SJSA1 (cell line): Measurements from ENCODE around the gene SLC25A21. TPM values are rescaled to one million over a fixed set of nuclear protein-coding genes. Genes with fewer than 3 reads are reported as not detected.
"Not testable (repeated sequence)": the region's sequence is repeated elsewhere in the genome, so short reads cannot be mapped to it uniquely, and the experiment has no call there.

Experiments used
- DNase-seq, 2 experiments: peaks; one replicate each; pipeline ENCODE4 v3.0.0-alpha.2; 2015 to 2020; ENCODE audit warnings: low spot score in 2 of 2, low read depth in 1 of 2
- H3K27ac ChIP-seq: fragments of 250-450 bp; sonication (Bioruptor Pico); 2 replicates; pipeline ENCODE4 v1.5.1; 2020; ENCODE audit warnings: mild to moderate bottlenecking, moderate library complexity
- H3K27me3 ChIP-seq: fragments of 250-450 bp; sonication (Bioruptor Pico); replicated peaks from 2 replicates; pipeline ENCODE4 v1.5.1; 2020; ENCODE audit warnings: mild to moderate bottlenecking, moderate library complexity
- H3K36me3 ChIP-seq: fragments of 250-450 bp; sonication (Bioruptor Pico); 2 replicates; pipeline ENCODE4 v1.5.1; 2020; ENCODE audit warnings: mild to moderate bottlenecking
- H3K4me1 ChIP-seq: fragments of 250-450 bp; sonication (Bioruptor Pico); replicated peaks from 2 replicates; pipeline ENCODE4 v1.6.1; 2021; ENCODE audit warnings: mild to moderate bottlenecking
- H3K4me3 ChIP-seq: fragments of 250-450 bp; sonication (Bioruptor Pico); 2 replicates; pipeline ENCODE4 v1.5.1; 2020; ENCODE audit warnings: mild to moderate bottlenecking
- H3K9me3 ChIP-seq: fragments of 250-450 bp; sonication (Bioruptor Pico); replicated peaks from 2 replicates; pipeline ENCODE4 v1.5.1; 2020; ENCODE audit warnings: mild to moderate bottlenecking
- total RNA-seq: library from RNA; depleted of rRNA; stranded (reverse); fragments of >200 nt; shearing (Covaris generic); gene quantifications from 2 replicates; pipeline ENCODE4 v1.2.3, GENCODE V29; 2014

The SLC25A21 gene
- total RNA-seq, 1 experiment from 2014 or later: 2.6 TPM

- no peak for DNase-seq
- H3K9me3 ChIP-seq: no peaks in the 10 kb centered on the region
- no peaks in the 10 kb centered on the region for H3K27me3 ChIP-seq
- H3K4me3 ChIP-seq: no peak overlapping the region
- no peak overlapping the region for H3K27ac ChIP-seq
- no peaks in the 10 kb centered on the region for H3K36me3 ChIP-seq
- H3K4me1 ChIP-seq: no peaks in the 10 kb centered on the region
Observed at GRCh38 chr14:36931791-36932190, 240.6 kb downstream of the SLC25A21 start.

- DNase-seq: no peak
- Histone ChIP-seq H3K36me3 (no peaks in the 10 kb centered on the region), H3K4me3 (no peak overlapping the region), H3K4me1 (no peaks in the 10 kb centered on the region), H3K27me3 (no peaks in the 10 kb centered on the region), H3K9me3 (no peaks in the 10 kb centered on the region), H3K27ac (no peak overlapping the region)
Observed at GRCh38 chr14:36928432-36928831, 244.0 kb downstream of the SLC25A21 start.

GRCh38 chr14:36925094-36925493, 247.3 kb downstream of the SLC25A21 start:
- no peaks in the 10 kb centered on the region for H3K9me3 ChIP-seq
- H3K27ac ChIP-seq: no peak overlapping the region
- H3K36me3 ChIP-seq: no peaks in the 10 kb centered on the region
- no peaks in the 10 kb centered on the region for H3K4me1 ChIP-seq
- no peak for DNase-seq
- H3K4me3 ChIP-seq: no peak overlapping the region
- H3K27me3 ChIP-seq: no peaks in the 10 kb centered on the region

GRCh38 chr14:36916668-36917067, 255.7 kb downstream of the SLC25A21 start:
- Histone ChIP-seq H3K36me3 (no peaks in the 10 kb centered on the region), H3K4me3 (no peak overlapping the region), H3K4me1 (no peaks in the 10 kb centered on the region), H3K27me3 (no peaks in the 10 kb centered on the region), H3K9me3 (no peaks in the 10 kb centered on the region), H3K27ac (no peak overlapping the region)
- no peak for DNase-seq

GRCh38 chr14:36915081-36915480, 257.3 kb downstream of the SLC25A21 start:
- H3K4me3 ChIP-seq: no peak overlapping the region
- no peak overlapping the region for H3K27ac ChIP-seq
- no peak for DNase-seq
- H3K27me3 ChIP-seq: no peaks in the 10 kb centered on the region
- H3K9me3 ChIP-seq: no peaks in the 10 kb centered on the region
- H3K4me1 ChIP-seq: no peaks in the 10 kb centered on the region
- H3K36me3 ChIP-seq: no peaks in the 10 kb centered on the region

- Histone ChIP-seq H3K27me3 (no peaks in the 10 kb centered on the region), H3K27ac (no peak overlapping the region), H3K36me3 (no peaks in the 10 kb centered on the region), H3K4me1 (no peaks in the 10 kb centered on the region), H3K9me3 (no peaks in the 10 kb centered on the region), H3K4me3 (no peak overlapping the region)
- DNase-seq: no peak
Observed at GRCh38 chr14:36910578-36910977, 261.8 kb downstream of the SLC25A21 start.

- H3K4me1 ChIP-seq: no peaks in the 10 kb centered on the region
- no peak overlapping the region for H3K27ac ChIP-seq
- H3K4me3 ChIP-seq: no peak overlapping the region
- no peaks in the 10 kb centered on the region for H3K36me3 ChIP-seq
- H3K27me3 ChIP-seq: no peaks in the 10 kb centered on the region
- no peak for DNase-seq
- H3K9me3 ChIP-seq: no peaks in the 10 kb centered on the region
Observed at GRCh38 chr14:36905272-36905888, 267.0 kb downstream of the SLC25A21 start.

GRCh38 chr14:36901861-36902260, 270.5 kb downstream of the SLC25A21 start:
- Histone ChIP-seq H3K9me3 (no peaks in the 10 kb centered on the region), H3K27ac (no peak overlapping the region), H3K4me3 (no peak overlapping the region), H3K36me3 (no peaks in the 10 kb centered on the region), H3K4me1 (no peaks in the 10 kb centered on the region), H3K27me3 (no peaks in the 10 kb centered on the region)
- DNase-seq: no peak

GRCh38 chr14:36900846-36901245, 271.6 kb downstream of the SLC25A21 start:
- no peaks in the 10 kb centered on the region for H3K27me3 ChIP-seq
- H3K9me3 ChIP-seq: no peaks in the 10 kb centered on the region
- H3K27ac ChIP-seq: no peak overlapping the region
- no peak overlapping the region for H3K4me3 ChIP-seq
- DNase-seq: no peak
- no peaks in the 10 kb centered on the region for H3K4me1 ChIP-seq
- H3K36me3 ChIP-seq: no peaks in the 10 kb centered on the region

- not testable (repeated sequence) for H3K4me3 ChIP-seq, H3K9me3 ChIP-seq, H3K36me3 ChIP-seq, DNase-seq, H3K4me1 ChIP-seq, H3K27me3 ChIP-seq, H3K27ac ChIP-seq
Observed at GRCh38 chr14:36896300-36896699, 276.1 kb downstream of the SLC25A21 start.

GRCh38 chr14:36884049-36884448, 288.4 kb downstream of the SLC25A21 start:
- no peak for DNase-seq
- H3K9me3 ChIP-seq: no peaks in the 10 kb centered on the region
- H3K36me3 ChIP-seq: no peaks in the 10 kb centered on the region
- H3K27ac ChIP-seq: no peak overlapping the region
- H3K27me3 ChIP-seq: no peaks in the 10 kb centered on the region
- H3K4me3 ChIP-seq: no peak overlapping the region
- no peaks in the 10 kb centered on the region for H3K4me1 ChIP-seq

GRCh38 chr14:36880276-36880675, 292.1 kb downstream of the SLC25A21 start:
- Histone ChIP-seq H3K36me3 (no peaks in the 10 kb centered on the region), H3K27ac (no peak overlapping the region), H3K27me3 (no peaks in the 10 kb centered on the region; the same call in 1 of the 2 replicates), H3K9me3 (no peaks in the 10 kb centered on the region), H3K4me3 (no peak overlapping the region), H3K4me1 (no peaks in the 10 kb centered on the region)
- DNase-seq: no peak

GRCh38 chr14:36879558-36879957, 292.8 kb downstream of the SLC25A21 start:
- no peaks in the 10 kb centered on the region for H3K4me1 ChIP-seq
- H3K36me3 ChIP-seq: no peaks in the 10 kb centered on the region
- no peak for DNase-seq
- H3K27ac ChIP-seq: no peak overlapping the region
- no peaks in the 10 kb centered on the region; the same call in 1 of the 2 replicates for H3K27me3 ChIP-seq
- no peak overlapping the region for H3K4me3 ChIP-seq
- no peaks in the 10 kb centered on the region for H3K9me3 ChIP-seq

GRCh38 chr14:36874396-36875138, 297.8 kb downstream of the SLC25A21 start:
- Histone ChIP-seq H3K4me1 (no peaks in the 10 kb centered on the region), H3K27me3 (no peaks in the 10 kb centered on the region; the same call in 1 of the 2 replicates), H3K4me3 (no peak overlapping the region), H3K9me3 (no peaks in the 10 kb centered on the region), H3K36me3 (no peaks in the 10 kb centered on the region), H3K27ac (no peak overlapping the region)
- no peak for DNase-seq
